T-cell (primary cell): ENCODE measurements around the gene EGLN1. TPM values are rescaled to one million over a fixed set of nuclear protein-coding genes. Genes with fewer than 3 reads are reported as not detected.
"Not testable (repeated sequence)": the region's sequence is repeated elsewhere in the genome, so short reads cannot be mapped to it uniquely, and the experiment has no call there.

ENCODE experiments used
- ATAC-seq, 4 experiments: fragments of 200-7000 bp in 3 of 4; fragments of 150-1000 bp in 1 of 4; cut with Tn5 transposase; replicated peaks in 1 of 4; 1 replicate in 3 of 4; 2 replicates in 1 of 4; pipeline ENCODE4 v1.10.0; 2021; ENCODE audit warnings: moderate library complexity in 3 of 4, mild to moderate bottlenecking in 2 of 4, moderate number of reproducible peaks in 1 of 4
- CTCF ChIA-PET, 2 donors: fragments of 300-600 bp; sonication (Branson Sonifier 250); formaldehyde crosslinking; loops; one replicate each; lab custom pipeline; 2022; ENCODE audit warnings: antibody characterized with exemption in 2 of 2; lab: Charles Lee
- POLR2A ChIA-PET, 2 donors: fragments of 300-600 bp; sonication (Branson Sonifier 250); formaldehyde crosslinking; loops; one replicate each; lab custom pipeline; 2022; ENCODE audit warnings: antibody characterized with exemption in 2 of 2; lab: Charles Lee
- DNase-seq, 35 experiments: peaks; one replicate each; pipeline versions ENCODE4 v3.0.0 to v3.0.0-alpha.2; 2013 to 2023
- H3K27ac ChIP-seq: one replicate; pipeline ENCODE4 v1.5.1; 2013; ENCODE audit warnings: low read length
- H3K27me3 ChIP-seq, 2 experiments: replicated peaks in 1 of 2; 1 replicate in 1 of 2; 2 replicates in 1 of 2; pipeline versions ENCODE4 v1.6.1 to v1.7.0; 2013; ENCODE audit warnings: low read length in 1 of 2, mixed read lengths in 1 of 2; ENCODE audit not compliant: control insufficient read depth in 2 of 2, insufficient read depth in 2 of 2; ENCODE audit errors: extremely low read depth in 1 of 2
- H3K36me3 ChIP-seq, 2 donors: 1 replicate in 1 of 2; 2 replicates in 1 of 2; pipeline versions ENCODE4 v1.6.1 to v1.7.0; 2013; ENCODE audit warnings: low read length in 1 of 2; ENCODE audit not compliant: control insufficient read depth in 2 of 2, insufficient read depth in 1 of 2; ENCODE audit errors: extremely low read depth in 1 of 2
- H3K4me1 ChIP-seq, 2 experiments: 1 replicate in 1 of 2; 2 replicates in 1 of 2; pipeline versions ENCODE4 v1.6.1 to v1.7.0; 2013; ENCODE audit warnings: low read length in 2 of 2, mixed read lengths in 1 of 2; ENCODE audit not compliant: insufficient read depth in 2 of 2, control insufficient read depth in 1 of 2; ENCODE audit errors: extremely low read depth in 1 of 2
- H3K4me3 ChIP-seq, 2 donors: 1 replicate in 1 of 2; 2 replicates in 1 of 2; pipeline versions ENCODE4 v1.5.1 to v1.7.0; 2013; ENCODE audit warnings: mild to moderate bottlenecking in 2 of 2, low read length in 1 of 2, moderate library complexity in 1 of 2; ENCODE audit not compliant: control insufficient read depth in 1 of 2; ENCODE audit errors: extremely low read depth in 1 of 2
- H3K9me3 ChIP-seq: 2 replicates; pipeline ENCODE4 v1.7.0; 2013
- H3K27ac Mint-ChIP-seq, 2 donors: one replicate each; pipeline ENCODE4 v1.8.0; 2020 to 2021; ENCODE audit warnings: mild to moderate bottlenecking in 2 of 2, mixed read lengths in 2 of 2
- H3K27me3 Mint-ChIP-seq, 2 donors: one replicate each; pipeline ENCODE4 v1.8.0; 2021 to 2022; ENCODE audit warnings: mixed read lengths in 2 of 2
- H3K36me3 Mint-ChIP-seq: one replicate; pipeline ENCODE4 v1.8.0; 2021; ENCODE audit warnings: mixed read lengths
- H3K4me1 Mint-ChIP-seq, 3 donors: one replicate each; pipeline ENCODE4 v1.8.0; 2020 to 2022; ENCODE audit warnings: mixed read lengths in 3 of 3, mild to moderate bottlenecking in 1 of 3
- H3K4me3 Mint-ChIP-seq, 3 donors: one replicate each; pipeline ENCODE4 v1.8.0; 2020 to 2022; ENCODE audit warnings: mild to moderate bottlenecking in 3 of 3, mixed read lengths in 3 of 3, moderate library complexity in 3 of 3
- H3K9me3 Mint-ChIP-seq, 3 donors: one replicate each; pipeline ENCODE4 v1.8.0; 2020 to 2022; ENCODE audit warnings: mixed read lengths in 3 of 3
- WGBS: methylation state at CpG from one replicate; pipeline ENCODE4 v1.1.5; 2013; ENCODE audit warnings: missing lambda C conversion rate; ENCODE audit not compliant: insufficient coverage; 5-methylcytosine and 5-hydroxymethylcytosine counted together
- total RNA-seq, 35 experiments: library from RNA in 6 of 35; stranded (reverse) in 6 of 35; fragments of 120-200 nt in 1 of 35; gene quantifications; one replicate each; pipeline versions ENCODE4 v1.2.1 to v1.2.4 and lab custom pipeline; 2013 to 2026

The EGLN1 gene
- 10 to 100 TPM; 13.9 to 20.8 (median 18.5) TPM for total RNA-seq
- 29.3 TPM for total RNA-seq (2013)
- 2.4 to 23.3 (median 10.9) reads per million in 29 experiments for total RNA-seq (lab: John Stamatoyannopoulos, UW)

- H3K4me3 ChIP-seq, result peak within 1 kb of the TSS; percentile 74 to 80
- under 1% methylated on average over 91 of the region's 104 CpGs for WGBS
- peak within 1 kb of the TSS; percentile 66 for H3K27ac ChIP-seq
- no peaks in the 10 kb centered on the region for H3K9me3 ChIP-seq
- no peaks in the 10 kb centered on the region for H3K36me3 ChIP-seq
- ChIA-PET CTCF (interaction anchor here in 1 of 2 donors (0.6 kb wide), 1 partner anchor 62 kb away, joined by 8 read pairs; no protein-coding TSS in a partner anchor), POLR2A (interaction anchor here in 1 of 2 donors (0.6 kb wide), 1 partner anchor 184 kb away, joined by 3 read pairs; no protein-coding TSS in a partner anchor)
- Mint-ChIP-seq H3K4me3 (peak within 1 kb of the TSS; percentile 85 to 98 (median 90)), H3K27me3 (no peaks in the 10 kb centered on the region), H3K36me3 (peaks cover 14% of the 10 kb centered on the region), H3K9me3 (no peaks in the 10 kb centered on the region), H3K27ac (peak within 1 kb of the TSS; percentile 87 to 93), H3K4me1 (peaks cover 43 to 47% (median 43%) of the 10 kb centered on the region in 3 donors)
- peaks cover 18 to 29% of the 10 kb centered on the region in 2 experiments for H3K4me1 ChIP-seq
- DNase-seq (peak; percentile 60 to 89 (median 76)), ATAC-seq (peak; percentile 87 to 93 (median 89))
- H3K27me3 ChIP-seq, result no peaks in the 10 kb centered on the region
Measured at GRCh38 chr1:231421971-231422797, at the start of gene EGLN1. Gene EGLN1, minus strand, starts transcription at chr1:231422287. Its CDS starts 399 bp downstream, at chr1:231421888.

- H3K4me1 Mint-ChIP-seq, H3K9me3 ChIP-seq, CTCF ChIA-PET, H3K9me3 Mint-ChIP-seq, H3K36me3 Mint-ChIP-seq, ATAC-seq, H3K27ac ChIP-seq, H3K27ac Mint-ChIP-seq, H3K4me3 ChIP-seq, H3K4me3 Mint-ChIP-seq, DNase-seq, H3K36me3 ChIP-seq, H3K4me1 ChIP-seq, POLR2A ChIA-PET: not testable (repeated sequence)
- peaks cover 8 to 10% of the 10 kb centered on the region in 2 experiments for H3K27me3 ChIP-seq
- WGBS, result no CpG with 5 or more reads among the region's 5 CpGs
- H3K27me3 Mint-ChIP-seq, result peaks cover 23 to 31% of the 10 kb centered on the region in 2 donors
Measured at GRCh38 chr1:231471500-231471899, 49.4 kb upstream of the EGLN1 start.

GRCh38 chr1:231471027-231471426 is 48.9 kb upstream of the EGLN1 start:
- DNase-seq, H3K4me1 Mint-ChIP-seq, H3K27me3 ChIP-seq, H3K36me3 ChIP-seq, H3K27ac Mint-ChIP-seq, H3K27ac ChIP-seq, H3K9me3 ChIP-seq, POLR2A ChIA-PET, H3K4me1 ChIP-seq, ATAC-seq, H3K36me3 Mint-ChIP-seq, H3K4me3 ChIP-seq, H3K4me3 Mint-ChIP-seq: not testable (repeated sequence)
- no CpG with 5 or more reads among the region's 3 CpGs for WGBS
- Mint-ChIP-seq H3K9me3 (peaks cover 0 to 12% (median 4%) of the 10 kb centered on the region in 3 donors), H3K27me3 (peaks cover 23 to 31% of the 10 kb centered on the region in 2 donors)
- CTCF ChIA-PET, result interaction anchor here in 1 of 2 donors (0.6 kb wide), 1 partner anchor 109 kb away, joined by 8 read pairs; no protein-coding TSS in a partner anchor

- Mint-ChIP-seq H3K4me3 (no peak overlapping the region), H3K27ac (no peak overlapping the region), H3K4me1 (peaks cover 0 to 6% (median 3%) of the 10 kb centered on the region in 3 donors), H3K36me3 (no peaks in the 10 kb centered on the region), H3K27me3 (peaks cover 34% of the 10 kb centered on the region in 2 donors), H3K9me3 (peaks cover 5 to 23% (median 6%) of the 10 kb centered on the region in 3 donors)
- no peak for ATAC-seq
- H3K27ac ChIP-seq, result no peak overlapping the region
- CTCF ChIA-PET, result interaction anchor here (0.6 to 0.8 kb wide), 2 partner anchors 36 to 43 kb away, joined by 3 to 4 read pairs; no protein-coding TSS in a partner anchor
- no peak for DNase-seq
- no peaks in the 10 kb centered on the region for H3K9me3 ChIP-seq
- H3K27me3 ChIP-seq, result peaks cover 6 to 17% of the 10 kb centered on the region in 2 experiments
- POLR2A ChIA-PET, result no interaction called here
- H3K4me3 ChIP-seq, result no peak overlapping the region
- H3K4me1 ChIP-seq, result no peaks in the 10 kb centered on the region
- no peaks in the 10 kb centered on the region for H3K36me3 ChIP-seq
- no CpG with 5 or more reads among the region's 1 CpG for WGBS
Measured at GRCh38 chr1:231467986-231468385, 45.9 kb upstream of the EGLN1 start.

- ChIA-PET CTCF (no interaction called here), POLR2A (no interaction called here)
- no peaks in the 10 kb centered on the region for H3K9me3 ChIP-seq
- H3K27me3 ChIP-seq, result peaks cover 6 to 26% of the 10 kb centered on the region in 2 experiments
- no CpG with 5 or more reads among the region's 1 CpG for WGBS
- H3K27ac ChIP-seq, result no peak overlapping the region
- Mint-ChIP-seq H3K27me3 (peaks cover 49 to 51% of the 10 kb centered on the region in 2 donors), H3K4me1 (peaks cover 10 to 17% (median 12%) of the 10 kb centered on the region in 3 donors), H3K27ac (no peak overlapping the region), H3K9me3 (peaks cover 4 to 20% (median 10%) of the 10 kb centered on the region in 3 donors), H3K36me3 (no peaks in the 10 kb centered on the region), H3K4me3 (no peak overlapping the region)
- no peak for ATAC-seq
- no peaks in the 10 kb centered on the region for H3K36me3 ChIP-seq
- H3K4me1 ChIP-seq, result peaks cover 6 to 7% of the 10 kb centered on the region in 2 experiments
- DNase-seq, result no peak
- no peak overlapping the region for H3K4me3 ChIP-seq
Measured at GRCh38 chr1:231465051-231465450, 43.0 kb upstream of the EGLN1 start.

- Histone ChIP-seq H3K9me3 (no peaks in the 10 kb centered on the region), H3K4me1 (peaks cover 6 to 7% of the 10 kb centered on the region in 2 experiments), H3K27ac (no peak overlapping the region), H3K4me3 (no peak overlapping the region), H3K36me3 (no peaks in the 10 kb centered on the region), H3K27me3 (peaks cover 10 to 24% of the 10 kb centered on the region in 2 experiments)
- WGBS, result 87% methylated on average over 5 of the region's 6 CpGs
- peaks cover 14 to 21% (median 16%) of the 10 kb centered on the region in 3 donors for H3K4me1 Mint-ChIP-seq
- H3K9me3 Mint-ChIP-seq, result peaks cover 4 to 20% (median 10%) of the 10 kb centered on the region in 3 donors
- ATAC-seq (no peak), DNase-seq (no peak)
- ChIA-PET POLR2A (interaction anchor here in 1 of 2 donors (0.7 kb wide), 1 partner anchor 1256 kb away, joined by 3 read pairs; no protein-coding TSS in a partner anchor), CTCF (no interaction called here)
- no peaks in the 10 kb centered on the region for H3K36me3 Mint-ChIP-seq
- H3K27me3 Mint-ChIP-seq, result peaks cover 48 to 56% of the 10 kb centered on the region in 2 donors
- no peak overlapping the region for H3K4me3 Mint-ChIP-seq
- no peak overlapping the region for H3K27ac Mint-ChIP-seq
Measured at GRCh38 chr1:231463541-231463940, 41.5 kb upstream of the EGLN1 start.
